HG02571 (cell line): ENCODE data around the gene ARHGEF10L.
"Not testable (repeated sequence)": the region's sequence is repeated elsewhere in the genome, so short reads cannot be mapped to it uniquely, and the experiment has no call there.

Source experiments
- ATAC-seq: cut with Tn5 transposase; IDR thresholded peaks from one replicate; pipeline ENCODE4 v1.9.1; 2021; ENCODE audit warnings: mild to moderate bottlenecking, moderate library complexity; ENCODE audit not compliant: unreplicated experiment

The ARHGEF10L gene

DNA sequence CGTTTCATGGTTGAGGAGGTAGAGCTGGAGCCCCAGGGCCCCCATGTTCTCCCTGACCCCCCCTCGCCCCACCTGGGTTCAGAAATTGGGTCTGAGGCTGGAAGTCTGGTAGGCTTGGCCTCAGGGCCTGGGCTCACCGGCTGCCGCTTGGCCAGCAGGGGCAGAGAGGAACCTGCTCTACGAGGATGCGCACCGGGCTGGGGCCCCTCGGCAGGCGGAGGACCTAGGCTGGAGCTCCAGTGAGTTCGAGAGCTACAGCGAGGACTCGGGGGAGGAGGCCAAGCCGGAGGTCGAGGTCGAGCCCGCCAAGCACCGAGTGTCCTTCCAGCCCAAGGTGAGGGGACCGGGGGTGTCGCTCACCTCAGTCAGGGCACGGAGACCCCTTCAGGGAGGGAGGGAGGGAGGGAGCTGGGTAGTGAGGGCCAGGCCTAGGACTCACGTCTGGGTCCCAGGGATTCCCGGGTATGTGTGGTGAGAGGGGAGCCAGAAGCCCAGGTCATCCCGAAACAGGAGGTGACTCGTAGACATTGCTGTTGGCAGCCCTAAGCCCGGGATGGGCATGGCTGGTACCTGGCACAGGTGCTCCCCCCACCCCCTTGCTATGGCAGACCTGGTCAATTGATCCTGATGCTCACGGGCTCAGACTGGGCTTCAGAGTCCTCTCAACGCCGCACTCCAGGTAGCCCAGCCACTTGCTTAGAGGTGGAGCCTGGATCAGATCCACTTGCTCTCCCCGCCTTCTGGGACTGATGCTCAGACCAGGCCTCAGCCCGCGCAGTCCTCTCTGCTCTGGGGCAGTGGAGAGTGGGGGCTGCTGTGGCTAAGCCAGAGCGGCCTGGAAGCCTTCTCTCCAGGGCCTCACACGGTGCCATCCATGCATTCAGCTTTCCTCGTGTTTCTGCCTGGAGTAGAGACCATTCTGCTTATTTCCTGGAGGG is 68.4 kb downstream of the ARHGEF10L start:
- no peak for ATAC-seq

DNA sequence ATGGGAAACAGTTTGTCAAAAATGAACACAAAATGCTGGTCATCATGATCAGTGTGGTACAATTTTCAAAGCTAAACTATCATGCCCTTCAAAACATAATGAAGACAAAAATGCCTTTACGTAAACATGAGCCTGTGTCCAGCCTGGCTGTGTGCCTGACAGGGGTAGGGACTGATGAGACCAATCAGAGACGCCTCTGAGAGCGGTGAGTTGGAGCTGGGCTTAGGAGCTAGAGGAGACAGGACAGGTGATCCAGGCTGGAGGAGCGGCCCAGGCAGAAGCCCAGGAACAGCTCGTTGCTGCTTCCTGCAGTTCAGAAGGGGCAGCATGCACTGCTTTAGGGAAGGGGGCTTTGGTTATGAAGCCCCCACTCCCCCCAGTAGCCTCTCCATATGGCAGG is 70.0 kb downstream of the ARHGEF10L start:
- no peak for ATAC-seq

GRCh38 chr1:17610085-17610484 is 70.6 kb downstream of the ARHGEF10L start:
- ATAC-seq, result no peak

DNA sequence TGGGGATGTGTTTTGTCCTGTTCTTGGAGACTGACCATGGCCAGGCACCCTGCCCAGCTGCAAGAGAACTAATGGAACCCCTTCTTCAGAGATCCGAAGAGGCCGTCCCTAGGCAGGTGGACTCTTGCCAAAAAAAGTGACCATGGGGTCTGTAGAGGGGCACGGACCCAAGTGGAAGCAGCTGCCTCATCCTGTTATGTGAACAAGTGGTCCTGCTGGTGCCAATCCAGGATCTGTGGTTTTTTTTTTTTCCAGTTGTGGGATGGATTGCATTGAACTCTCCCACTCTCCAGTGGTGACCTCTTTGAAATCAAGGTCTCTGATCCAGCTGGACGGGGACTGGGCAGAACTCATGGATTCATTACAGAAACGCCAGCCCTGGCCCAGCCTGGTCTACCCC is 71.2 kb downstream of the ARHGEF10L start:
- no peak for ATAC-seq

- ATAC-seq, result no peak
Observed at GRCh38 chr1:17611991-17612390, 72.5 kb downstream of the ARHGEF10L start.

DNA sequence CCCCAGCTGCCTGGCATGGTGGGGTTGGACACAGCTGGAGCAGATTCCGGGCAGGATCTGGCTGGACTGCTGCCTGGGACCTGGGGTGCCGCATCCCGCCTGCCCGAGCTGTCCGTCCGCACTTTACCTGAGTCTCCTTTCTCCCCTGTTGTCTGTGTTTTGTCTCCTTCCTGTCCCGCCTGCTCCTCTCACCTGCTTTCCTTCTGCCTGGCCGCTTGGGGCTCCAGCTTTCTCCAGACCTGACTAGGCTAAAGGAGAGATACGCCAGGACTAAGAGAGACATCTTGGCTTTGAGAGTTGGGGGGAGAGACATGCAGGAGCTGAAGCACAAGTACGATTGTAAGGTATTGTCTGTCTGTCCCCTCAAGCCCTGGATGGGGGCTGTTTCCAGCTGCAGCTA is 73.3 kb downstream of the ARHGEF10L start:
- no peak for ATAC-seq

DNA sequence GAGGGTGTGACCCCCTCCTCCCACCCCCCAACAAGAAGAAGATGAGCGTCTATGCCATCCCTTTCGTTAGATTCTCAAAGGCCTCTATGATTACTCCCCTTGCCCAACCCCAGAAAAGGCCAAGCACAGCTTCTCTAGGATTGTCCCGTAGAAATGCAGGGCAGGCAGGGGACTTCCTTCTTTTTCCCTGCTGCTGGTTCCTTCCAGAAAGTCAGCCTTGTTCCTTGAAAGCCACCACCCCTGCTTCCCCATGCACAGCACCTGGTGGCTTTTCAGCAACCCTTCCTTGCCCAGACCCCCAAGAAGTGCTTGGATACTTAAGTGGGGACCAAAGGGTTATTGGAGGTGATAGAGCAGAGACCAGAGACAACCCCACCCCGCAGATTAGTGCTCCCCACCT is 75.1 kb downstream of the ARHGEF10L start:
- ATAC-seq, result no peak

GRCh38 chr1:17615157-17615556 is 75.7 kb downstream of the ARHGEF10L start:
- no peak for ATAC-seq

GRCh38 chr1:17615959-17616358 is 76.5 kb downstream of the ARHGEF10L start:
- ATAC-seq, result no peak

DNA sequence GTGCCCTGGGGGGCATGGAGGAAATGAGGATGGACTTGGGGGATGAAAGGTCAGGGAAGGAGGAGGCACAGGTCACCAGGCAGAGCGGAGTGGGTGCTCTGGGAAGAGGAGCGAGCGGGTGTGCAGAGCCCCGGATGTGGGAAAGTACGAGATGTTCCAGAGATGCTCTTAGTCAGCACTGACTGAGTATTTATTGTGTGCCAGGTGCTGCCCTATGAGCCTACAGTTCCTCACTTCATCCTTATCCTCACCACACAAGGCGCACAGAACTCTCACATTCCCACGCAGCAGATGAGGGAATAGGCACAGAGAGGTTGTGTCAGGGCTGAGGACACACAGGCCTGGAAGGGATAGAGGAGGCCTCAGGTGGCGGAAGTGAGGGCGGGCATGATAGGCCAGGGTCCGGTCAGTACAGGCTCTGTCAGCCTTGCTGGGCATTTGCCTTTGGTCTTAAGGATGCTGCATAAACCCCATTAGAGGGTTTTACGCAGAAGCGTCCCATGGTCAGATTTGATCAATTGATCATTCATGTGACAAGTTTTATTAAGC is 77.3 kb downstream of the ARHGEF10L start:
- ATAC-seq, result no peak

DNA sequence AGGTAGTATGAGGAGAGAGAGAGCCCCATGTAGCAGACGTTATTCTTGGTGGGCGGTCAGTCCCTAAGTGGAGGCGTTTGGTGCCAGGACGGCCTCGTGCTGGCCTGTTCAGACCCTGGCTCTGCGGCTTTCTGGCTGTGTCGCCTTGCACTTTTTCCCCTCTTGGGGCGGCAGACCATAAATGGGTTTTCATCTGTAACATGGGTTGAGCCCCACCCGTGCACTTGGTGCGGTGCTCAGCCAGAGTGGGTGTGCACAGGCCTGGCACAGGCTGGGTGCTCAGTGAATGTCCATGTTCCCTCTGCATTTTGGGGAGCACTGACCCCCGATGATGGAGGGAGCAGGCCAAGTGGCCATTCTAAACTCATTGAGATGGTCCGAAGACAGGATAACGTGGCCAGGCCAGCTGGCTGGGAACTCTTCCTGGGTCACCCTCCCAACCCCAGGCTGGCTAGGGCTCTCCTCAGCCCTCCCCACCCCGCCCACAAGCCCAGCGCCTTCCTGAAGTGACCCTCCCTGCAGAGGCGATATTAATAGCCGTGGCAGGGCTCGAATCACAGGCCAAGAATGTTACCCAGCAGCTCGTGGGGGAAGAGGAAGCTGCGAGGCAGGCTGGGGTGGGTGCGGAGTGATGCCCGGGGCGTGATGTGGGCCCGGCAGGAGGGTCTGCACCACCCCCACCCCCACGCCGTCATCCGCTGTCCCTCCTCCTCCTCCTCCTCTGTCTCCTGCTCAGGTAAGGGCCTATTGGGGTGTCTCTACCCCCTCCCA is 78.5 kb downstream of the ARHGEF10L start:
- no peak for ATAC-seq

DNA sequence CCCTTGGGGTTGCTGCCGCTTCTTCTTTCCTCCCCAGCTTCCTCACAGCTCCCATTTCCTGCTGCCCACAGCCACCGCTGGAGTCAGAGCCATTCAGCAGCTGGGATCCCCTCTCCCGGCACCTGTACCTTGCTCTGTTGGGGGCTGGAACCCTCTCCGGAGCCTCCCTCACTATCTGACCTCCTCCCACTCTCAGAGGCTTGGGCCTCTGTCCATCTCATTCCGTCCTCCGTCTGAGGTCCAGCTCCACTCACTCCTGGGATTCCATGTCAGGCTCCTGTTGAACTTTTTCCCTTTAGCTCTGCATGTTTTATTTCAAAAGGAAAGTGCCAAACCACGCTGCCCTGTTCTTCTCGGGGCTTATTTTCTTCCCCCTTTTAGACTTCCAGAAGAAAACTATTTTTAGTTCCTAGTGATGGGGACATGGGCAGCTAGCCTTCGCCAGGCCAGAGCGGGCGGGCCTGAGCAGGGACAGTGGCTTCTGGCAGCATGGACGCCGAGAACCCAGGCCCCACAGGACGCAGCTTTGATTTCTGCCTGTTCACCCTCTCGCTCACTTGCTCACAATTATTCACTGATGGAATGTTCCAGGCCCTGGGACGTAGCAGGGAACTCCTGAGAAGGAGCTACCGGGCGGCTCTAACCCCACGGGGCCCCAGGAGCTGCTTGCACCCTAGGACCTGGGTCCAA is 79.2 kb downstream of the ARHGEF10L start:
- ATAC-seq, result no peak

DNA sequence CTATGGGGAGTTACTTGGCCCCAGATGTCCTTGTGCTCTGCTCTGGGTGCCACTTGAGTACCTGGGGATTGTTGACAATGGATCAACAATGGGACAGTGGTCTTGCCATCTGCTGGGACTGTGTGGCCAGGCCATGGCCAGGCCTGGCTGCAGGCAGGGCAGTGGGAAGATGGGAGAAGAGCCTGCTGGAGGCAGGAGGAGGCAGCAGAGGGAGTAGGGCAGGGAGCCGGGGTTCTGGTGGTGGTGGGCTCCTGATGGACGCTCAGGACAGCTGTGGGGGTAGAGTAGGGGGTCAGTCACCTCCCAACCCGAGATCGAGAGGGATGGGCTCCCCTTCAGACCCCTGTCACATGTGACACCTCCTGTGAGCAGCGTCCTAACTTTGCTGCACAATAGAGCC is 81.0 kb downstream of the ARHGEF10L start:
- no peak for ATAC-seq

GRCh38 chr1:17621691-17622090 is 82.2 kb downstream of the ARHGEF10L start:
- no peak for ATAC-seq

GRCh38 chr1:17622823-17623222 is 83.3 kb downstream of the ARHGEF10L start:
- no peak for ATAC-seq

GRCh38 chr1:17624611-17625233 is 85.2 kb downstream of the ARHGEF10L start:
- no peak for ATAC-seq

GRCh38 chr1:17627239-17628052 is 87.9 kb downstream of the ARHGEF10L start:
- ATAC-seq, result no peak

- not testable (repeated sequence) for ATAC-seq
Observed at GRCh38 chr1:17629046-17629445, 89.5 kb downstream of the ARHGEF10L start.

- no peak for ATAC-seq
Observed at GRCh38 chr1:17629460-17629859, 90.0 kb downstream of the ARHGEF10L start.
